HCT116 (cell line): ENCODE data around the gene RABEP1. TPM values are rescaled to one million over a fixed set of nuclear protein-coding genes. Genes with fewer than 3 reads are reported as not detected.

Source experiments
- ATAC-seq: fragments of 200-7000 bp; cut with Tn5 transposase; 2 replicates; pipeline ENCODE4 v1.9.1; 2020; ENCODE audit warnings: mild to moderate bottlenecking, moderate library complexity
- BruUV-seq: library from RNA; stranded (reverse); fragments of 400-500 nt; replicated peaks from 2 replicates; lab custom pipeline; 2021; lab: Mats Ljungman, UMichigan
- CTCF ChIA-PET: fragments of 300-600 bp; sonication (Branson Sonifier 250); formaldehyde crosslinking; loops from one replicate; lab custom pipeline; 2021; ENCODE audit warnings: antibody characterized with exemption; lab: Charles Lee
- POLR2A ChIA-PET: fragments of 300-600, 350-600 bp; sonication (Branson Sonifier 250); formaldehyde crosslinking; loops from one replicate; lab custom pipeline; 2021; ENCODE audit warnings: antibody characterized with exemption; lab: Charles Lee
- RAD21 ChIA-PET, 2 experiments: fragments of 300-600 bp; sonication (Branson Sonifier 250); formaldehyde crosslinking; loops; one replicate each; lab custom pipeline; 2023; ENCODE audit warnings: low total read pairs in 2 of 2; ENCODE audit not compliant: uncharacterized antibody in 2 of 2, unreplicated experiment in 2 of 2, low non-redundant PET in 1 of 2; lab: Charles Lee
- DNase-seq: peaks from one replicate; pipeline ENCODE4 v3.0.0-alpha.2; 2010; ENCODE audit warnings: low read depth, low spot score
- H2AFZ ChIP-seq: fragments of 200-600 bp; shearing (Covaris generic), sonication (generic); 2 replicates; pipeline ENCODE4 v1.6.1; 2017; ENCODE audit warnings: low read depth, mixed run types, mixed read lengths, antibody characterized with exemption, low read length; ENCODE audit not compliant: poor library complexity, severe bottlenecking
- H3K27ac ChIP-seq: 2 replicates; pipeline ENCODE4 v1.5.1; 2012; ENCODE audit warnings: low read depth, low read length
- H3K27me3 ChIP-seq: fragments of 200-600 bp; sonication (generic); 2 replicates; pipeline ENCODE4 v1.6.1; 2016; ENCODE audit warnings: mixed run types, low read length, mixed read lengths; ENCODE audit not compliant: insufficient read depth
- H3K36me3 ChIP-seq, 2 experiments: fragments of 200-500 bp in 1 of 2; fragments of 200-600 bp in 1 of 2; sonication (Bioruptor generic) in 1 of 2; sonication (generic) in 1 of 2; 2 replicates each; pipeline versions ENCODE4 v1.5.1 to v1.6.1; 2014 to 2016; ENCODE audit warnings: low read length in 2 of 2, inconsistent platforms in 1 of 2, mixed read lengths in 1 of 2, mixed run types in 1 of 2; ENCODE audit not compliant: insufficient read depth in 2 of 2, control insufficient read depth in 1 of 2
- H3K4me1 ChIP-seq, 2 experiments: fragments of 200-600 bp in 1 of 2; sonication (generic) in 1 of 2; 2 replicates each; pipeline versions ENCODE4 v1.5.1 to v1.6.1; 2012 to 2017; ENCODE audit warnings: low read length in 2 of 2, inconsistent platforms in 1 of 2, mild to moderate bottlenecking in 1 of 2, mixed read lengths in 1 of 2, mixed run types in 1 of 2, moderate library complexity in 1 of 2; ENCODE audit not compliant: insufficient read depth in 2 of 2, control insufficient read depth in 1 of 2
- H3K4me2 ChIP-seq: fragments of 200-600 bp; sonication (generic); 2 replicates; pipeline ENCODE4 v1.6.1; 2017; ENCODE audit warnings: mixed run types, low read length, mixed read lengths
- H3K4me3 ChIP-seq, 2 experiments: fragments of 200-600 bp in 1 of 2; sonication (generic) in 1 of 2; replicated peaks in 1 of 2; 2 replicates each; pipeline ENCODE4 v1.5.1; 2011 to 2016; ENCODE audit warnings: low read length in 2 of 2, control low read depth in 1 of 2, low read depth in 1 of 2, mild to moderate bottlenecking in 1 of 2, mixed read lengths in 1 of 2, mixed run types in 1 of 2
- H3K79me2 ChIP-seq: fragments of 200-600 bp; sonication (generic); 2 replicates; pipeline ENCODE4 v1.6.1; 2017; ENCODE audit warnings: mild to moderate bottlenecking, mixed run types, low read length, moderate library complexity, mixed read lengths; ENCODE audit not compliant: insufficient read depth
- H3K9ac ChIP-seq: fragments of 200-600 bp; sonication (generic); 2 replicates; pipeline ENCODE4 v1.6.1; 2016; ENCODE audit warnings: low read length, mixed read lengths
- H3K9me2 ChIP-seq: fragments of 200-600 bp; sonication (generic), shearing (Covaris generic); 2 replicates; pipeline ENCODE4 v1.6.1; 2017; ENCODE audit warnings: mixed run types, mild to moderate bottlenecking, moderate library complexity; ENCODE audit not compliant: insufficient read depth
- H3K9me3 ChIP-seq, 2 experiments: fragments of 200-500 bp in 1 of 2; fragments of 200-600 bp in 1 of 2; sonication (Bioruptor generic) in 1 of 2; sonication (generic) in 1 of 2; 2 replicates each; pipeline ENCODE4 v1.6.1; 2014 to 2017; ENCODE audit warnings: low read length in 2 of 2, mixed read lengths in 2 of 2, inconsistent platforms in 1 of 2, low read depth in 1 of 2, mild to moderate bottlenecking in 1 of 2, mixed run types in 1 of 2, moderate library complexity in 1 of 2; ENCODE audit not compliant: control insufficient read depth in 1 of 2, insufficient read depth in 1 of 2
- H4K20me1 ChIP-seq: fragments of 200-600 bp; sonication (generic), shearing (Covaris generic); 2 replicates; pipeline ENCODE4 v1.6.1; 2017; ENCODE audit warnings: mixed run types, mild to moderate bottlenecking, moderate library complexity; ENCODE audit not compliant: insufficient read depth
- CBX3 ChIP-seq: IDR thresholded peaks from 2 replicates; pipeline ENCODE4 v1.6.1; 2012; ENCODE audit warnings: low read depth
- CEBPB ChIP-seq: IDR thresholded peaks from 2 replicates; pipeline ENCODE4 v1.6.1; 2012; ENCODE audit warnings: low read depth
- EGR1 ChIP-seq: IDR thresholded peaks from 2 replicates; pipeline ENCODE4 v1.6.1; 2012; ENCODE audit warnings: low read depth
- ELF1 ChIP-seq: IDR thresholded peaks from 2 replicates; pipeline ENCODE4 v1.6.1; 2012; ENCODE audit warnings: low read depth, borderline replicate concordance
- EZH2 ChIP-seq: fragments of 200-600 bp; sonication (generic); IDR thresholded peaks from 2 replicates; pipeline ENCODE4 v1.6.1; 2017; ENCODE audit warnings: antibody characterized with exemption, mixed run types
- EZH2phosphoT487 ChIP-seq: fragments of 200-600 bp; IDR thresholded peaks from 2 replicates; pipeline ENCODE4 v1.6.1; 2018; ENCODE audit warnings: antibody characterized with exemption, borderline replicate concordance
- FOSL1 ChIP-seq: IDR thresholded peaks from 2 replicates; pipeline ENCODE4 v1.6.1; 2012; ENCODE audit warnings: low read depth
- JUND ChIP-seq: IDR thresholded peaks from 2 replicates; pipeline ENCODE4 v1.6.1; 2012
- POLR2A ChIP-seq: IDR thresholded peaks from 2 replicates; pipeline ENCODE4 v1.7.0; 2011; ENCODE audit warnings: borderline replicate concordance; ENCODE audit not compliant: insufficient read depth, insufficient read length; ENCODE audit errors: extremely low read depth
- RAD21 ChIP-seq: IDR thresholded peaks from 2 replicates; pipeline ENCODE4 v1.6.1; 2012; ENCODE audit warnings: low read depth, mild to moderate bottlenecking
- SP1 ChIP-seq: IDR thresholded peaks from 2 replicates; pipeline ENCODE4 v1.6.1; 2012; ENCODE audit warnings: low read depth
- TCF7L2 ChIP-seq: IDR thresholded peaks from 2 replicates; pipeline ENCODE4 v1.7.0; 2011; ENCODE audit warnings: borderline replicate concordance, inconsistent platforms; ENCODE audit not compliant: insufficient read depth, insufficient read length; ENCODE audit errors: extremely low read depth
- YY1 ChIP-seq: IDR thresholded peaks from 2 replicates; pipeline ENCODE4 v1.6.1; 2011; ENCODE audit warnings: low read length, low read depth, moderate library complexity, mild to moderate bottlenecking; ENCODE audit not compliant: insufficient replicate concordance; ENCODE audit errors: extremely low read depth
- ZFX ChIP-seq: fragments of 450-650 bp; IDR thresholded peaks from 2 replicates; pipeline ENCODE4 v1.6.1; 2017
- intact Hi-C: fragments of 100-400 bp; cut with micrococcal nuclease; formaldehyde crosslinking; loops from 2 replicates; pipeline ENCODE4 v1.10.0; 2022
- total RNA-seq: library from RNA; stranded (reverse); gene quantifications from one replicate; pipeline ENCODE4 v1.2.1, GENCODE V29; 2021; ENCODE audit not compliant: unreplicated experiment
- TF ChIP-seq, protein P1 (sequence below): IDR thresholded peaks from 2 replicates; pipeline ENCODE4 v1.6.1; 2012
- TF ChIP-seq, protein P2 (sequence below): IDR thresholded peaks from 2 replicates; pipeline ENCODE4 v1.6.1; 2012
- TF ChIP-seq, protein P3 (sequence below), 3 experiments: fragments of 200-600 bp in 1 of 3; sonication (generic) in 1 of 3; IDR thresholded peaks in 2 of 3; conservative IDR thresholded peaks in 1 of 3; 2 replicates each; pipeline ENCODE4 v1.5.1; 2012 to 2017; ENCODE audit warnings: low read depth in 2 of 3, low read length in 2 of 3, antibody characterized with exemption in 1 of 3, borderline replicate concordance in 1 of 3, control low read depth in 1 of 3, mild to moderate bottlenecking in 1 of 3, mixed read lengths in 1 of 3, mixed run types in 1 of 3, moderate library complexity in 1 of 3; ENCODE audit not compliant: insufficient read depth in 1 of 3
- TF ChIP-seq, protein P4 (sequence below): IDR thresholded peaks from 2 replicates; pipeline ENCODE4 v1.6.1; 2012; ENCODE audit warnings: low read depth
- TF ChIP-seq, protein P5 (sequence below): IDR thresholded peaks from 2 replicates; pipeline ENCODE4 v1.6.1; 2011; ENCODE audit warnings: mild to moderate bottlenecking, low read length, moderate library complexity; ENCODE audit not compliant: insufficient replicate concordance; ENCODE audit errors: extremely low read depth

The RABEP1 gene
- total RNA-seq, 1 experiment from 2014 or later, result 38.5 TPM

DNA sequence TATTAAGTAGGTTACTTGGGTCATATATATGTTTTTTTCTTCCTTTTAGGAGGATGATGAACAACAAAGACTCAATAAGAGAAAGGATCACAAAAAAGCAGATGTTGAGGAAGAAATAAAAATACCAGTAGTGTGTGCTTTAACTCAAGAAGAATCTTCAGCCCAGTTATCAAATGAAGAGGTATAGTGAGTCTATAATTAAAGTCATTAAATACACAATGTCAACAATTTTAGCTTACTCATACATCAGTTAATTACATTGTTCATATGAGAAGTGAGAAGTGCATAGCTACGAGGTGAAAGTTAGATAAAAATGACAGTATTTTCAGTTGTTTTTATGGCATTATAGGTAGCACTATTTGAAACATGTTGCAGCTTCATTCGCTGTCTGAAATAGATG lies 72.2 kb downstream of the RABEP1 start:
- H3K4me3 ChIP-seq, result no peak overlapping the region
- no TSS peak for BruUV-seq
- POLR2A ChIA-PET, result no interaction called here
- no peak overlapping the region for H3K9ac ChIP-seq
- ATAC-seq, result no peak
- H3K27ac ChIP-seq, result no peak overlapping the region
- no peaks in the 10 kb centered on the region for H3K9me3 ChIP-seq
- no peaks in the 10 kb centered on the region for H3K9me2 ChIP-seq
- no peaks in the 10 kb centered on the region for H3K79me2 ChIP-seq
- peaks cover 16 to 33% of the 10 kb centered on the region in 2 experiments for H3K36me3 ChIP-seq
- no peaks in the 10 kb centered on the region for H4K20me1 ChIP-seq
- intact Hi-C loops, result no loop called here
- RAD21 ChIA-PET, result no interaction called here
- TF ChIP-seq EZH2phosphoT487 (no peak), FOSL1 (no peak), CEBPB (no peak), ZFX (no peak), YY1 (no peak), SP1 (no peak), POLR2A (no peak), RAD21 (no peak), JUND (no peak), EGR1 (no peak), TCF7L2 (no peak), CBX3 (no peak), ELF1 (no peak), EZH2 (no peak)
- TF ChIP-seq, protein P1, sequence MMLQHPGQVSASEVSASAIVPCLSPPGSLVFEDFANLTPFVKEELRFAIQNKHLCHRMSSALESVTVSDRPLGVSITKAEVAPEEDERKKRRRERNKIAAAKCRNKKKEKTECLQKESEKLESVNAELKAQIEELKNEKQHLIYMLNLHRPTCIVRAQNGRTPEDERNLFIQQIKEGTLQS, result no peak
- TF ChIP-seq, protein P2, sequence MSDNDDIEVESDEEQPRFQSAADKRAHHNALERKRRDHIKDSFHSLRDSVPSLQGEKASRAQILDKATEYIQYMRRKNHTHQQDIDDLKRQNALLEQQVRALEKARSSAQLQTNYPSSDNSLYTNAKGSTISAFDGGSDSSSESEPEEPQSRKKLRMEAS, result no peak
- TF ChIP-seq, protein P3, sequence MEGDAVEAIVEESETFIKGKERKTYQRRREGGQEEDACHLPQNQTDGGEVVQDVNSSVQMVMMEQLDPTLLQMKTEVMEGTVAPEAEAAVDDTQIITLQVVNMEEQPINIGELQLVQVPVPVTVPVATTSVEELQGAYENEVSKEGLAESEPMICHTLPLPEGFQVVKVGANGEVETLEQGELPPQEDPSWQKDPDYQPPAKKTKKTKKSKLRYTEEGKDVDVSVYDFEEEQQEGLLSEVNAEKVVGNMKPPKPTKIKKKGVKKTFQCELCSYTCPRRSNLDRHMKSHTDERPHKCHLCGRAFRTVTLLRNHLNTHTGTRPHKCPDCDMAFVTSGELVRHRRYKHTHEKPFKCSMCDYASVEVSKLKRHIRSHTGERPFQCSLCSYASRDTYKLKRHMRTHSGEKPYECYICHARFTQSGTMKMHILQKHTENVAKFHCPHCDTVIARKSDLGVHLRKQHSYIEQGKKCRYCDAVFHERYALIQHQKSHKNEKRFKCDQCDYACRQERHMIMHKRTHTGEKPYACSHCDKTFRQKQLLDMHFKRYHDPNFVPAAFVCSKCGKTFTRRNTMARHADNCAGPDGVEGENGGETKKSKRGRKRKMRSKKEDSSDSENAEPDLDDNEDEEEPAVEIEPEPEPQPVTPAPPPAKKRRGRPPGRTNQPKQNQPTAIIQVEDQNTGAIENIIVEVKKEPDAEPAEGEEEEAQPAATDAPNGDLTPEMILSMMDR (IDR thresholded peaks at IDR 0.05 in 2 of 3, conservative IDR thresholded peaks at IDR 0.05 in 1 of 3; ENCODE audit: borderline replicate concordance in 1 of 3, insufficient read depth in 1 of 3, low read depth in 2 of 3, low read length in 2 of 3), result no peak
- TF ChIP-seq, protein P4, sequence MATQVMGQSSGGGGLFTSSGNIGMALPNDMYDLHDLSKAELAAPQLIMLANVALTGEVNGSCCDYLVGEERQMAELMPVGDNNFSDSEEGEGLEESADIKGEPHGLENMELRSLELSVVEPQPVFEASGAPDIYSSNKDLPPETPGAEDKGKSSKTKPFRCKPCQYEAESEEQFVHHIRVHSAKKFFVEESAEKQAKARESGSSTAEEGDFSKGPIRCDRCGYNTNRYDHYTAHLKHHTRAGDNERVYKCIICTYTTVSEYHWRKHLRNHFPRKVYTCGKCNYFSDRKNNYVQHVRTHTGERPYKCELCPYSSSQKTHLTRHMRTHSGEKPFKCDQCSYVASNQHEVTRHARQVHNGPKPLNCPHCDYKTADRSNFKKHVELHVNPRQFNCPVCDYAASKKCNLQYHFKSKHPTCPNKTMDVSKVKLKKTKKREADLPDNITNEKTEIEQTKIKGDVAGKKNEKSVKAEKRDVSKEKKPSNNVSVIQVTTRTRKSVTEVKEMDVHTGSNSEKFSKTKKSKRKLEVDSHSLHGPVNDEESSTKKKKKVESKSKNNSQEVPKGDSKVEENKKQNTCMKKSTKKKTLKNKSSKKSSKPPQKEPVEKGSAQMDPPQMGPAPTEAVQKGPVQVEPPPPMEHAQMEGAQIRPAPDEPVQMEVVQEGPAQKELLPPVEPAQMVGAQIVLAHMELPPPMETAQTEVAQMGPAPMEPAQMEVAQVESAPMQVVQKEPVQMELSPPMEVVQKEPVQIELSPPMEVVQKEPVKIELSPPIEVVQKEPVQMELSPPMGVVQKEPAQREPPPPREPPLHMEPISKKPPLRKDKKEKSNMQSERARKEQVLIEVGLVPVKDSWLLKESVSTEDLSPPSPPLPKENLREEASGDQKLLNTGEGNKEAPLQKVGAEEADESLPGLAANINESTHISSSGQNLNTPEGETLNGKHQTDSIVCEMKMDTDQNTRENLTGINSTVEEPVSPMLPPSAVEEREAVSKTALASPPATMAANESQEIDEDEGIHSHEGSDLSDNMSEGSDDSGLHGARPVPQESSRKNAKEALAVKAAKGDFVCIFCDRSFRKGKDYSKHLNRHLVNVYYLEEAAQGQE, result no peak
- TF ChIP-seq, protein P5, sequence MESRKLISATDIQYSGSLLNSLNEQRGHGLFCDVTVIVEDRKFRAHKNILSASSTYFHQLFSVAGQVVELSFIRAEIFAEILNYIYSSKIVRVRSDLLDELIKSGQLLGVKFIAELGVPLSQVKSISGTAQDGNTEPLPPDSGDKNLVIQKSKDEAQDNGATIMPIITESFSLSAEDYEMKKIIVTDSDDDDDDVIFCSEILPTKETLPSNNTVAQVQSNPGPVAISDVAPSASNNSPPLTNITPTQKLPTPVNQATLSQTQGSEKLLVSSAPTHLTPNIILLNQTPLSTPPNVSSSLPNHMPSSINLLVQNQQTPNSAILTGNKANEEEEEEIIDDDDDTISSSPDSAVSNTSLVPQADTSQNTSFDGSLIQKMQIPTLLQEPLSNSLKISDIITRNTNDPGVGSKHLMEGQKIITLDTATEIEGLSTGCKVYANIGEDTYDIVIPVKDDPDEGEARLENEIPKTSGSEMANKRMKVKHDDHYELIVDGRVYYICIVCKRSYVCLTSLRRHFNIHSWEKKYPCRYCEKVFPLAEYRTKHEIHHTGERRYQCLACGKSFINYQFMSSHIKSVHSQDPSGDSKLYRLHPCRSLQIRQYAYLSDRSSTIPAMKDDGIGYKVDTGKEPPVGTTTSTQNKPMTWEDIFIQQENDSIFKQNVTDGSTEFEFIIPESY, result no peak
- no peak for DNase-seq
- no peaks in the 10 kb centered on the region for H3K27me3 ChIP-seq
- H2AFZ ChIP-seq, result no peak overlapping the region
- H3K4me1 ChIP-seq, result no peaks in the 10 kb centered on the region
- CTCF ChIA-PET, result no interaction called here
- H3K4me2 ChIP-seq, result no peak overlapping the region
